Measurements from ENCODE around the gene KCNK6. TPM values are rescaled to one million over a fixed set of nuclear protein-coding genes. Genes with fewer than 3 reads are reported as not detected.

The KCNK6 gene
- total and polyA plus RNA-seq, 2 donors (not counting 1 experiment from before 2014, with no cell fraction given): 3.4 to 3.7 TPM

- peaks cover 26% of the 10 kb centered on the region for H3K4me1 Mint-ChIP-seq
- peaks cover 0 to 9% (median 0%) of the 10 kb centered on the region in 4 experiments for H3K27me3 ChIP-seq (replicated peaks in 1 of 4; ENCODE audit: control extremely low read depth in 1 of 4, control insufficient read depth in 3 of 4, insufficient read depth in 4 of 4, low read length in 3 of 4)
- no peaks in the 10 kb centered on the region for H3K27me3 Mint-ChIP-seq
- peak overlapping the region; percentile 20 for H3K27ac Mint-ChIP-seq
- ChIA-PET POLR2A (interaction anchor here (0.7 to 1.4 kb wide), 2 partner anchors 11 to 148 kb away, joined by 5 to 6 read pairs; partner anchors contain the start of gene GGN), CTCF (interaction anchor here (0.7 to 1.4 kb wide), 2 partner anchors 242 to 479 kb away, joined by 3 to 4 read pairs; partner anchors contain the start of gene EIF3K)
- H2AFZ ChIP-seq (ENCODE audit: insufficient read depth, low read depth, low read length, poor library complexity, severe bottlenecking): no peak overlapping the region
- H3K9me3 ChIP-seq (ENCODE audit: control extremely low read depth in 1 of 3, control insufficient read depth in 2 of 3, insufficient read depth in 1 of 3, low read length in 2 of 3): no peaks in the 10 kb centered on the region
- H3K9me3 Mint-ChIP-seq (ENCODE audit: insufficient read depth): no peaks in the 10 kb centered on the region
- TF ChIP-seq, protein P1, sequence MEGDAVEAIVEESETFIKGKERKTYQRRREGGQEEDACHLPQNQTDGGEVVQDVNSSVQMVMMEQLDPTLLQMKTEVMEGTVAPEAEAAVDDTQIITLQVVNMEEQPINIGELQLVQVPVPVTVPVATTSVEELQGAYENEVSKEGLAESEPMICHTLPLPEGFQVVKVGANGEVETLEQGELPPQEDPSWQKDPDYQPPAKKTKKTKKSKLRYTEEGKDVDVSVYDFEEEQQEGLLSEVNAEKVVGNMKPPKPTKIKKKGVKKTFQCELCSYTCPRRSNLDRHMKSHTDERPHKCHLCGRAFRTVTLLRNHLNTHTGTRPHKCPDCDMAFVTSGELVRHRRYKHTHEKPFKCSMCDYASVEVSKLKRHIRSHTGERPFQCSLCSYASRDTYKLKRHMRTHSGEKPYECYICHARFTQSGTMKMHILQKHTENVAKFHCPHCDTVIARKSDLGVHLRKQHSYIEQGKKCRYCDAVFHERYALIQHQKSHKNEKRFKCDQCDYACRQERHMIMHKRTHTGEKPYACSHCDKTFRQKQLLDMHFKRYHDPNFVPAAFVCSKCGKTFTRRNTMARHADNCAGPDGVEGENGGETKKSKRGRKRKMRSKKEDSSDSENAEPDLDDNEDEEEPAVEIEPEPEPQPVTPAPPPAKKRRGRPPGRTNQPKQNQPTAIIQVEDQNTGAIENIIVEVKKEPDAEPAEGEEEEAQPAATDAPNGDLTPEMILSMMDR (IDR thresholded peaks at IDR 0.05): no peak
- 100% methylated on average over 3 of the region's 4 CpGs for WGBS (ENCODE audit: insufficient coverage)
- H3K4me3 ChIP-seq (ENCODE audit: control extremely low read depth in 1 of 5, extremely low read depth in 1 of 5, insufficient read depth in 1 of 5, low read depth in 2 of 5, low read length in 4 of 5): no peak overlapping the region
- DNase-seq (no peak), ATAC-seq (ENCODE audit: low read depth) (no peak)
- H3K27ac ChIP-seq (ENCODE audit: low read length in 2 of 2): no peak overlapping the region
- intact Hi-C loops (cut with micrococcal nuclease): no loop called here
- no peak overlapping the region for H3K9ac ChIP-seq (ENCODE audit: low read length)
- peaks cover 67% of the 10 kb centered on the region for H4K20me1 ChIP-seq (ENCODE audit: control insufficient read depth, insufficient read depth, low read length, poor library complexity, severe bottlenecking)
- peaks cover 0 to 40% of the 10 kb centered on the region in 2 experiments for H3K36me3 ChIP-seq (replicated peaks in 1 of 2; ENCODE audit: control extremely low read depth in 1 of 2, control insufficient read depth in 1 of 2, extremely low read depth in 1 of 2, insufficient read depth in 2 of 2, low read length in 1 of 2)
- H3K4me3 Mint-ChIP-seq: peak overlapping the region; percentile 82
- H3K4me1 ChIP-seq (ENCODE audit: control insufficient read depth in 2 of 2, insufficient read depth in 2 of 2, low read length in 2 of 2): peaks cover 17 to 26% of the 10 kb centered on the region in 2 donors
- no peak overlapping the region for H3K4me2 ChIP-seq (replicated peaks; ENCODE audit: low read depth, low read length, poor library complexity, severe bottlenecking)
- H3K79me2 ChIP-seq (ENCODE audit: control insufficient read depth, insufficient read depth, low read length): peaks cover 45% of the 10 kb centered on the region
Observed at GRCh38 chr19:38377052-38377451, 57.4 kb downstream of the KCNK6 start.

DNA sequence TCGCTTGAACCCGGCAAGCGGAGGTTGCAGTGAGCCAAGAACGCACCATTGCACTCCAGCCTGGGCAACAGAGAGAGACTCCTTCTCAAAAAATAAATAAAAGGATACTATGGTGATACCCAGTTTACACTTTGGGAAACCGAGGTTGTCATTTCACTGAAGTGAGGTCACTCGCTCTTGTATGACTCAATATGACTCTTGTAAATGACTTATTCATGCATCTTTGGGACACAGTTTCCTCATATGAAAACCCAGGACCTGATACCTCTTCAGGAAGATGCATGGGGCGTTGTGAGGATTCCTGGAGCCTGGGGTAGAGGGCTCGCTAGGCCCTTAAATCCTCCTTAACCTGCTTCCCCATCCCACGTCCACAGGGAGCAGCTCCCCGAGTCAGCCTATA, 59.2 kb downstream of the KCNK6 start:
- H4K20me1 ChIP-seq (ENCODE audit: control insufficient read depth, insufficient read depth, low read length, poor library complexity, severe bottlenecking): peaks cover 80% of the 10 kb centered on the region
- H3K4me3 ChIP-seq (ENCODE audit: control extremely low read depth in 1 of 5, extremely low read depth in 1 of 5, insufficient read depth in 1 of 5, low read depth in 2 of 5, low read length in 4 of 5): no peak overlapping the region
- H3K9ac ChIP-seq (ENCODE audit: low read length): no peak overlapping the region
- intact Hi-C loops (cut with micrococcal nuclease): no loop called here
- no peaks in the 10 kb centered on the region for H3K9me3 Mint-ChIP-seq (ENCODE audit: insufficient read depth)
- TF ChIP-seq EZH2 (IDR thresholded peaks at IDR 0.05; ENCODE audit: borderline replicate concordance, insufficient read depth, low read depth, low read length, poor library complexity, severe bottlenecking): no peak
- TF ChIP-seq, protein P1 (IDR thresholded peaks at IDR 0.05): no peak
- H3K79me2 ChIP-seq (ENCODE audit: control insufficient read depth, insufficient read depth, low read length): peaks cover 45% of the 10 kb centered on the region
- 97% methylated on average over 10 of the region's 10 CpGs for WGBS (ENCODE audit: insufficient coverage)
- peaks cover 0 to 56% of the 10 kb centered on the region in 2 experiments for H3K36me3 ChIP-seq (replicated peaks in 1 of 2; ENCODE audit: control extremely low read depth in 1 of 2, control insufficient read depth in 1 of 2, extremely low read depth in 1 of 2, insufficient read depth in 2 of 2, low read length in 1 of 2)
- ChIA-PET POLR2A (no interaction called here), CTCF (interaction anchor here (0.7 kb wide), 1 partner anchor 135 kb away, joined by 3 read pairs; no protein-coding TSS in a partner anchor)
- no peak overlapping the region for H3K4me2 ChIP-seq (replicated peaks; ENCODE audit: low read depth, low read length, poor library complexity, severe bottlenecking)
- no peak for ATAC-seq (ENCODE audit: low read depth)
- H3K27ac Mint-ChIP-seq: no peak overlapping the region
- no peaks in the 10 kb centered on the region for H3K27me3 Mint-ChIP-seq
- H3K9me3 ChIP-seq (ENCODE audit: control extremely low read depth in 1 of 3, control insufficient read depth in 2 of 3, insufficient read depth in 1 of 3, low read length in 2 of 3): no peaks in the 10 kb centered on the region
- DNase-seq: peak; percentile 12
- peaks cover 0 to 2% (median 0%) of the 10 kb centered on the region in 4 experiments for H3K27me3 ChIP-seq (replicated peaks in 1 of 4; ENCODE audit: control extremely low read depth in 1 of 4, control insufficient read depth in 3 of 4, insufficient read depth in 4 of 4, low read length in 3 of 4)
- H3K4me1 ChIP-seq (ENCODE audit: control insufficient read depth in 2 of 2, insufficient read depth in 2 of 2, low read length in 2 of 2): peaks cover 16 to 22% of the 10 kb centered on the region in 2 donors
- peaks cover 26% of the 10 kb centered on the region for H3K4me1 Mint-ChIP-seq
- no peak overlapping the region for H3K4me3 Mint-ChIP-seq
- no peak overlapping the region for H2AFZ ChIP-seq (ENCODE audit: insufficient read depth, low read depth, low read length, poor library complexity, severe bottlenecking)
- H3K27ac ChIP-seq (ENCODE audit: low read length in 2 of 2): no peak overlapping the region
